Trophoblast cell (in vitro differentiated cells and primary cell): Measurements from ENCODE around the gene MMUT.

Experiments
- DNase-seq, 2 donors: peaks; one replicate each; pipeline ENCODE4 v3.0.0-alpha.2; 2016
- H2AFZ ChIP-seq: 2 replicates; pipeline ENCODE4 v1.6.1; 2013; ENCODE audit warnings: low read length, moderate library complexity, mild to moderate bottlenecking; ENCODE audit not compliant: insufficient read depth, poor library complexity
- H2AK5ac ChIP-seq: 2 replicates; pipeline ENCODE4 v1.6.1; 2013; ENCODE audit warnings: mild to moderate bottlenecking, low read length
- H2BK120ac ChIP-seq: 2 replicates; pipeline ENCODE4 v1.6.1; 2013; ENCODE audit warnings: low read length, mild to moderate bottlenecking, moderate library complexity; ENCODE audit not compliant: insufficient read depth, poor library complexity
- H2BK12ac ChIP-seq: 2 replicates; pipeline ENCODE4 v1.6.1; 2013; ENCODE audit warnings: mild to moderate bottlenecking, low read length, moderate library complexity
- H2BK5ac ChIP-seq: 2 replicates; pipeline ENCODE4 v1.6.1; 2013; ENCODE audit warnings: low read length, low read depth, moderate library complexity, mild to moderate bottlenecking; ENCODE audit not compliant: poor library complexity
- H3K14ac ChIP-seq: 2 replicates; pipeline ENCODE4 v1.6.1; 2013; ENCODE audit warnings: mild to moderate bottlenecking, low read length
- H3K18ac ChIP-seq: 2 replicates; pipeline ENCODE4 v1.6.1; 2013; ENCODE audit warnings: mild to moderate bottlenecking, low read length
- H3K23ac ChIP-seq: 2 replicates; pipeline ENCODE4 v1.6.1; 2013; ENCODE audit warnings: low read length
- H3K27ac ChIP-seq: 2 replicates; pipeline ENCODE4 v1.5.1; 2013; ENCODE audit warnings: low read depth, mild to moderate bottlenecking, inconsistent platforms, low read length, moderate library complexity
- H3K27me3 ChIP-seq: 2 replicates; pipeline ENCODE4 v1.6.1; 2013; ENCODE audit warnings: inconsistent platforms, mild to moderate bottlenecking, low read length, moderate library complexity; ENCODE audit not compliant: insufficient read depth
- H3K36me3 ChIP-seq, 2 experiments: 1 replicate in 1 of 2; 2 replicates in 1 of 2; pipeline ENCODE4 v1.6.1; 2013; ENCODE audit warnings: low read length in 2 of 2, mild to moderate bottlenecking in 2 of 2, moderate library complexity in 1 of 2; ENCODE audit not compliant: insufficient read depth in 2 of 2, control insufficient read depth in 1 of 2
- H3K4ac ChIP-seq: 2 replicates; pipeline ENCODE4 v1.6.1; 2013; ENCODE audit warnings: low read depth, mild to moderate bottlenecking, low read length, moderate library complexity
- H3K4me1 ChIP-seq, 2 experiments: 1 replicate in 1 of 2; 2 replicates in 1 of 2; pipeline ENCODE4 v1.6.1; 2013; ENCODE audit warnings: low read length in 2 of 2, mild to moderate bottlenecking in 2 of 2, moderate library complexity in 1 of 2; ENCODE audit not compliant: insufficient read depth in 2 of 2, control insufficient read depth in 1 of 2
- H3K4me2 ChIP-seq: 2 replicates; pipeline ENCODE4 v1.6.1; 2013; ENCODE audit warnings: inconsistent platforms, mild to moderate bottlenecking, low read length, moderate library complexity
- H3K4me3 ChIP-seq: 2 replicates; pipeline ENCODE4 v1.5.1; 2013; ENCODE audit warnings: mild to moderate bottlenecking, low read depth, low read length, inconsistent platforms
- H3K79me1 ChIP-seq: one replicate; pipeline ENCODE4 v1.6.1; 2013; ENCODE audit warnings: low read length
- H3K79me2 ChIP-seq: 2 replicates; pipeline ENCODE4 v1.6.1; 2013; ENCODE audit warnings: low read length, mild to moderate bottlenecking; ENCODE audit not compliant: control insufficient read depth, insufficient read depth, poor library complexity
- H3K9ac ChIP-seq: 2 replicates; pipeline ENCODE4 v1.6.1; 2013; ENCODE audit warnings: mild to moderate bottlenecking, low read length
- H3K9me3 ChIP-seq: 2 replicates; pipeline ENCODE4 v1.6.1; 2013; ENCODE audit warnings: low read depth, mild to moderate bottlenecking, control low read depth, inconsistent platforms, low read length; ENCODE audit not compliant: insufficient read depth
- H4K12ac ChIP-seq: 2 replicates; pipeline ENCODE4 v1.6.1; 2013; ENCODE audit warnings: low read depth, mild to moderate bottlenecking, low read length, moderate library complexity
- H4K8ac ChIP-seq: 2 replicates; pipeline ENCODE4 v1.6.1; 2013; ENCODE audit warnings: low read depth, mild to moderate bottlenecking, low read length, moderate library complexity
- H4K91ac ChIP-seq: one replicate; pipeline ENCODE4 v1.6.1; 2013; ENCODE audit warnings: low read depth, mild to moderate bottlenecking, low read length, moderate library complexity
- WGBS: extraction: QIAGEN DNeasy Blood & Tissue Kit; methylation state at CpG from one replicate; pipeline ENCODE4 v1.1.7; 2013; ENCODE audit warnings: missing lambda C conversion rate; ENCODE audit not compliant: insufficient read length, insufficient coverage; ENCODE audit errors: extremely low coverage; 5-methylcytosine and 5-hydroxymethylcytosine counted together

MMUT gene

GRCh38 chr6:49499623-49500022 is 36.6 kb upstream of the MMUT start, which contains the start of gene GLYATL3:
GLYATL3 (plus strand) TSS chr6:49499923; CDS start chr6:49511991, 12,068 bp downstream.
- Histone ChIP-seq H3K9me3 (no peaks in the 10 kb centered on the region), H3K4me2 (no peak within 1 kb of the TSS), H4K91ac (no peak within 1 kb of the TSS), H3K23ac (no peak within 1 kb of the TSS), H4K8ac (no peak within 1 kb of the TSS), H3K4me1 (no peaks in the 10 kb centered on the region), H2BK12ac (no peak within 1 kb of the TSS), H3K18ac (no peak within 1 kb of the TSS), H3K79me2 (no peaks in the 10 kb centered on the region), H3K27me3 (no peaks in the 10 kb centered on the region), H3K14ac (no peak within 1 kb of the TSS), H3K27ac (no peak within 1 kb of the TSS), H3K9ac (no peak within 1 kb of the TSS), H3K36me3 (peaks cover 0 to 3% of the 10 kb centered on the region in 2 experiments), H4K12ac (no peak within 1 kb of the TSS), H2AFZ (no peak within 1 kb of the TSS), H3K4me3 (no peak within 1 kb of the TSS), H3K79me1 (no peaks in the 10 kb centered on the region), H2BK120ac (no peak within 1 kb of the TSS), H2BK5ac (no peak within 1 kb of the TSS), H3K4ac (no peak within 1 kb of the TSS), H2AK5ac (no peak within 1 kb of the TSS)
- no CpG with 5 or more reads among the region's 2 CpGs for WGBS
- no peak for DNase-seq

- H3K4me1 ChIP-seq: no peaks in the 10 kb centered on the region
- H2BK12ac ChIP-seq: no peak overlapping the region
- H2BK120ac ChIP-seq: no peak overlapping the region
- no CpG with 5 or more reads among the region's 1 CpG for WGBS
- no peak overlapping the region for H2AFZ ChIP-seq
- peaks cover 0 to 3% of the 10 kb centered on the region in 2 experiments for H3K36me3 ChIP-seq
- no peaks in the 10 kb centered on the region for H3K9me3 ChIP-seq
- H3K4me3 ChIP-seq: no peak overlapping the region
- no peak overlapping the region for H3K18ac ChIP-seq
- no peak overlapping the region for H3K23ac ChIP-seq
- no peak overlapping the region for H3K4ac ChIP-seq
- H3K4me2 ChIP-seq: no peak overlapping the region
- no peak overlapping the region for H4K12ac ChIP-seq
- no peaks in the 10 kb centered on the region for H3K79me1 ChIP-seq
- DNase-seq: no peak
- H2BK5ac ChIP-seq: no peak overlapping the region
- no peak overlapping the region for H3K27ac ChIP-seq
- no peak overlapping the region for H4K91ac ChIP-seq
- no peak overlapping the region for H4K8ac ChIP-seq
- H3K27me3 ChIP-seq: no peaks in the 10 kb centered on the region
- no peaks in the 10 kb centered on the region for H3K79me2 ChIP-seq
- no peak overlapping the region for H3K14ac ChIP-seq
- no peak overlapping the region for H3K9ac ChIP-seq
- H2AK5ac ChIP-seq: no peak overlapping the region
These were observed 36.1 kb upstream of the MMUT start for GRCh38 chr6:49499126-49499525.

DNA sequence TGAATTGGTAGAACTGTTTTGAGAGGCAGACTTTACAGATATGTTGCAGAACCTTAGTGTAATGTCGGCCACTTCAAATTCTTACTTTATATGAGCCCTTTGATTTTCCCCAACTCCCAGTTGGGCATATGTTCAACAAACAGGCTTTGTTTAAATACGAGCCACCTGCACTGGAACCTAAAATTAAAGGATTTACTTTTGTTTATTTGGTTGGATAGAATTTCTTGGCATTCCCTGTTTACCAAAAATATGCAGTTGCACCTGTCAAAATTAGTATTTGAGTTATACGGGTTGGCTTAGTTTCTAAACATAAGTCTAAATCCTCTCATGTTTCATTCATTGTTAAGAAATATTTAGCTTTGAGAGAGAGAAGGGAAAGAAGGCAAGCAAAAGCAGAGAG is 34.3 kb upstream of the MMUT start:
- no peak overlapping the region for H3K4ac ChIP-seq
- no peak overlapping the region for H2BK5ac ChIP-seq
- no peaks in the 10 kb centered on the region for H3K27me3 ChIP-seq
- no CpG with 5 or more reads among the region's 3 CpGs for WGBS
- no peak for DNase-seq
- H3K9me3 ChIP-seq: no peaks in the 10 kb centered on the region
- no peak overlapping the region for H4K12ac ChIP-seq
- no peak overlapping the region for H2BK120ac ChIP-seq
- no peak overlapping the region for H3K18ac ChIP-seq
- no peaks in the 10 kb centered on the region for H3K4me1 ChIP-seq
- no peak overlapping the region for H2AK5ac ChIP-seq
- H4K8ac ChIP-seq: no peak overlapping the region
- no peak overlapping the region for H3K14ac ChIP-seq
- H3K79me2 ChIP-seq: no peaks in the 10 kb centered on the region
- H3K4me2 ChIP-seq: no peak overlapping the region
- no peak overlapping the region for H3K9ac ChIP-seq
- H2AFZ ChIP-seq: no peak overlapping the region
- H3K36me3 ChIP-seq: peaks cover 0 to 3% of the 10 kb centered on the region in 2 experiments
- no peak overlapping the region for H4K91ac ChIP-seq
- H3K27ac ChIP-seq: no peak overlapping the region
- no peak overlapping the region for H2BK12ac ChIP-seq
- H3K4me3 ChIP-seq: no peak overlapping the region
- H3K79me1 ChIP-seq: no peaks in the 10 kb centered on the region
- H3K23ac ChIP-seq: no peak overlapping the region

DNA sequence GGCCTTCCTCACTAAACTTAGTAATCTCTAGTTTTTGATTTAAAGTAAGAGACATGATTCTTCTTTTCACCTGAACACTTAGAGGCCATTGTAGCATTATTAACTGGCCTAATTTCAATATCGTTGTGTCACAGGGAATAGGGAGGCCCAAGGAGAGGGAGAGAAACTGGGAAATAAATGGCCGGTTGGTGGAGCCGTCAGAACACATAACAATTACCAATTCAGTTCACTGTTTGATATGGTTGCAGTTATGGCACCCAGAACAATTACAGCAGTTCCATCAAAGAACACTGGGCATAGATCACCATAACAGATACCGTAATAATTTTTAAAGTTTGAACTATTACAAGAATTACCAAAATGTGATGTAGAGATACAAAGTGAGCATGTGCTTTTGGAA is 27.6 kb upstream of the MMUT start:
- WGBS: no CpG with 5 or more reads among the region's 4 CpGs
- Histone ChIP-seq H3K79me1 (no peaks in the 10 kb centered on the region), H3K14ac (no peak overlapping the region)

More for the DNA sequence above, 27.6 kb upstream of the MMUT start:
- Histone ChIP-seq H2BK120ac (no peak overlapping the region), H3K27ac (no peak overlapping the region), H4K12ac (no peak overlapping the region), H3K27me3 (no peaks in the 10 kb centered on the region), H2AFZ (no peak overlapping the region), H3K18ac (no peak overlapping the region), H3K9ac (no peak overlapping the region), H4K8ac (no peak overlapping the region), H3K79me2 (no peaks in the 10 kb centered on the region), H4K91ac (no peak overlapping the region), H3K4me2 (no peak overlapping the region), H3K4me1 (no peaks in the 10 kb centered on the region), H2BK12ac (no peak overlapping the region), H3K4ac (no peak overlapping the region), H2BK5ac (no peak overlapping the region), H3K4me3 (no peak overlapping the region), H3K23ac (no peak overlapping the region), H3K9me3 (no peaks in the 10 kb centered on the region), H2AK5ac (no peak overlapping the region), H3K36me3 (peaks cover 3 to 5% of the 10 kb centered on the region in 2 experiments)
- DNase-seq: no peak
